NCI-H128 (cell line): ENCODE measurements around the gene SURF1.
A peak's percentile ranks its signal among the peaks of the same experiment; 100 is the strongest.
"Not testable (repeated sequence)": the region's sequence is repeated elsewhere in the genome, so short reads cannot be mapped to it uniquely, and the experiment has no call there.

Experiments
- DNase-seq: peaks from one replicate; lab custom pipeline; 2025; ENCODE audit not compliant: unreplicated experiment; lab: John Stamatoyannopoulos, UW

SURF1 gene

GRCh38 chr9:133346021-133346785 is 10.1 kb downstream of the SURF1 start:
- DNase-seq: no peak

GRCh38 chr9:133345596-133345995 is 10.7 kb downstream of the SURF1 start:
- no peak for DNase-seq

GRCh38 chr9:133344979-133345378 is 11.3 kb downstream of the SURF1 start:
- DNase-seq: no peak

- DNase-seq: no peak
Observed at GRCh38 chr9:133344071-133344470, 12.2 kb downstream of the SURF1 start.

GRCh38 chr9:133342570-133342969 is 13.7 kb downstream of the SURF1 start:
- no peak for DNase-seq

- no peak for DNase-seq
Observed at GRCh38 chr9:133342069-133342406, 14.2 kb downstream of the SURF1 start.

- no peak for DNase-seq
Observed at GRCh38 chr9:133341369-133342068, 14.8 kb downstream of the SURF1 start.

- DNase-seq: no peak
Observed at GRCh38 chr9:133340916-133341315, 15.4 kb downstream of the SURF1 start.

GRCh38 chr9:133340256-133340655 is 16.0 kb downstream of the SURF1 start:
- DNase-seq: no peak

- no peak for DNase-seq
Observed at GRCh38 chr9:133339641-133340040, 16.6 kb downstream of the SURF1 start.

GRCh38 chr9:133335924-133336811 is 20.1 kb downstream of the SURF1 start, which contains the start of gene SURF6:
TSS of gene SURF6 (minus strand) at chr9:133336188. CDS start at chr9:133336132, 56 bp downstream.
- peak; percentile 83 for DNase-seq

- DNase-seq: not testable (repeated sequence)
Observed at GRCh38 chr9:133334888-133335287, 21.4 kb downstream of the SURF1 start.

GRCh38 chr9:133334161-133334560 is 22.1 kb downstream of the SURF1 start:
- DNase-seq: no peak

GRCh38 chr9:133333566-133333965 is 22.7 kb downstream of the SURF1 start:
- DNase-seq: no peak

GRCh38 chr9:133333011-133333410 is 23.3 kb downstream of the SURF1 start:
- no peak for DNase-seq

GRCh38 chr9:133332381-133332730 is 23.9 kb downstream of the SURF1 start:
- DNase-seq: no peak

- DNase-seq: no peak
Observed at GRCh38 chr9:133331641-133332380, 24.5 kb downstream of the SURF1 start.

- no peak for DNase-seq
Observed at GRCh38 chr9:133331221-133331620, 25.1 kb downstream of the SURF1 start.

GRCh38 chr9:133329306-133330156 is 26.8 kb downstream of the SURF1 start:
- DNase-seq: not testable (repeated sequence)
